ENCODE measurements around the gene BID. TPM values are rescaled to one million over a fixed set of nuclear protein-coding genes. Genes with fewer than 3 reads are reported as not detected.
A peak's percentile ranks its signal among the peaks of the same experiment; 100 is the strongest.

The BID gene
- total and polyA plus RNA-seq, 2 of the 4 experiments (the other 2 are of a cell fraction), result 69.5 to 240 TPM

DNA sequence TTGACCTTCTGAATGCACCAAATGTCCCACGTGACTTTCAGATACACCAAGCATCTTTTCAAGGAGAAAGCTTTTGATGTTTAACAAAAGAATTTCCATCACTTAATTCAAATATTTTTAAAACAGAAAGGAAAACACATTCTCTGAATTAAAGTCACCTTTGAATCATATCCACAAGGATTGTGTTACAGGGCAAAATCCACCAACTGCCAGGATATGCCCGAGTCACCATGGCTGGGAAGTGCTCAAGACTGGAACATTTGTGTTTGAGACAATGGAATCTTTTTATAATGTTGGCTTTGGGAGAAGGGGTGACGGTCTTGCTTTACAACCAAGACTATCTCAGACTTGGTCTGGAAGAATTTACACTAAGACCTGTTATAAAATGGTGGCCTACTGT lies 40.8 kb downstream of the BID start:
- Histone ChIP-seq H2AK9ac (replicated peaks; ENCODE audit: low read depth, low read length, poor library complexity) (no peak overlapping the region), H3K56ac (ENCODE audit: extremely low read depth, insufficient read depth, low read length) (no peak overlapping the region), H3K9me3 (ENCODE audit: control insufficient read depth, insufficient read depth, low read length) (no peaks in the 10 kb centered on the region), H4K5ac (ENCODE audit: low read depth, low read length) (no peak overlapping the region; the same call in 1 of the 2 replicates), H3K79me1 (ENCODE audit: low read depth in 1 of 2, low read length in 2 of 2) (peaks cover 14 to 33% of the 10 kb centered on the region in 2 experiments; a peak in 3 of 4 replicates), H3K4me2 (ENCODE audit: low read depth, low read length) (no peak overlapping the region), H3K9ac (ENCODE audit: low read depth, low read length) (no peak overlapping the region), H2BK120ac (ENCODE audit: low read depth, low read length) (peak overlapping the region; percentile 0; the same call in 1 of the 2 replicates), H3K4me3 (ENCODE audit: insufficient read depth, low read depth, low read length) (no peak overlapping the region), H4K8ac (ENCODE audit: low read depth in 2 of 2, low read length in 2 of 2) (peak overlapping the region; percentile 24 to 32; a peak in 3 of 4 replicates), H3K14ac (replicated peaks; ENCODE audit: low read depth, low read length) (peak overlapping the region; percentile 17), H3K27me3 (ENCODE audit: control insufficient read depth, insufficient read depth, low read length) (no peaks in the 10 kb centered on the region), H3K9me1 (ENCODE audit: insufficient read depth, low read length) (peaks cover 18% of the 10 kb centered on the region), H3K18ac (ENCODE audit: low read depth, low read length) (peak overlapping the region; percentile 9; the same call in 1 of the 2 replicates), H2BK20ac (ENCODE audit: low read depth, low read length) (peak overlapping the region; percentile 30; the same call in 1 of the 2 replicates), H3K27ac (ENCODE audit: insufficient read depth, low read length) (no peak overlapping the region; the same call in 1 of the 2 replicates), H3K4ac (ENCODE audit: low read depth, low read length) (peak overlapping the region; percentile 26), H4K91ac (ENCODE audit: insufficient read depth, low read depth, low read length) (no peak overlapping the region), H3K23ac (ENCODE audit: low read depth, low read length) (peak overlapping the region; percentile 19), H3K4me1 (ENCODE audit: control insufficient read depth, insufficient read depth, low read length) (peaks cover 4% of the 10 kb centered on the region; the same call in 1 of the 2 replicates), H3K36me3 (ENCODE audit: control insufficient read depth, insufficient read depth, low read length) (peaks cover 48% of the 10 kb centered on the region), H2BK15ac (ENCODE audit: low read depth, low read length) (0 out of 3 replicates have a peak overlapping the region, but pooled peaks have one; percentile 1), H2BK5ac (ENCODE audit: low read depth, low read length, poor library complexity, severe bottlenecking) (peak overlapping the region; percentile 70), H2AFZ (replicated peaks; ENCODE audit: low read length, poor library complexity) (no peak overlapping the region), H4K20me1 (ENCODE audit: insufficient read depth, low read length) (no peaks in the 10 kb centered on the region; the same call in 1 of the 2 replicates), H2AK5ac (ENCODE audit: low read depth, low read length) (peak overlapping the region; percentile 22; the same call in 1 of the 2 replicates)
- in situ Hi-C loops (cut with MboI; ENCODE audit: low sequenced_read_pairs), result loop anchor here (5.0 kb wide), 1 partner anchor 39 kb away; the partner anchor contains the start of gene BID
- TF ChIP-seq CHD1 (IDR thresholded peaks at IDR 0.05; ENCODE audit: low read depth, low read length) (no peak), NFE2L2 (IDR thresholded peaks at IDR 0.05; ENCODE audit: low read depth, low read length) (0 out of 2 replicates have a peak, but pooled peaks have one; percentile 15)
- DNase-seq, result peak; percentile 64
- intact Hi-C loops (cut with micrococcal nuclease), result no loop called here
- dilution Hi-C loops (cut with HindIII; ENCODE audit: low sequenced_read_pairs, unreplicated experiment), result no loop called here
- BruUV-seq (replicated peaks), result no TSS peak
- POLR2A ChIA-PET (ENCODE audit: unreplicated experiment), result no interaction called here
- CTCF ChIA-PET, result no interaction called here
- peak; percentile 43 for ATAC-seq (ENCODE audit: low read depth)
- no CpG with 5 or more reads among the region's 3 CpGs for WGBS, 2 experiments (ENCODE audit: extremely low coverage in 2 of 2, insufficient read length in 1 of 2)
